Immature natural killer cell (primary cell): Measurements from ENCODE around the gene ZNF136. TPM values are rescaled to one million over a fixed set of nuclear protein-coding genes. Genes with fewer than 3 reads are reported as not detected.

Experiments
- DNase-seq, 3 donors: peaks; one replicate each; pipeline ENCODE4 v3.0.0; 2022; ENCODE audit warnings: mixed read lengths in 1 of 3
- H3K27ac Mint-ChIP-seq, 6 donors: one replicate each; pipeline ENCODE4 v1.8.0; 2020; ENCODE audit warnings: mixed read lengths in 6 of 6, mild to moderate bottlenecking in 5 of 6, inconsistent platforms in 4 of 6, moderate library complexity in 3 of 6
- H3K27me3 Mint-ChIP-seq, 3 donors: one replicate each; pipeline ENCODE4 v1.8.0; 2020 to 2021; ENCODE audit warnings: low read depth in 3 of 3, mild to moderate bottlenecking in 3 of 3, mixed read lengths in 3 of 3, moderate library complexity in 3 of 3, inconsistent platforms in 1 of 3
- H3K36me3 Mint-ChIP-seq, 3 donors: one replicate each; pipeline ENCODE4 v1.8.0; 2020; ENCODE audit warnings: mixed read lengths in 3 of 3, inconsistent platforms in 2 of 3, mild to moderate bottlenecking in 2 of 3
- H3K4me1 Mint-ChIP-seq, 2 donors: one replicate each; pipeline ENCODE4 v1.8.0; 2020; ENCODE audit warnings: inconsistent platforms in 2 of 2, mild to moderate bottlenecking in 2 of 2, mixed read lengths in 2 of 2, moderate library complexity in 1 of 2
- H3K4me3 Mint-ChIP-seq, 5 donors: one replicate each; pipeline ENCODE4 v1.8.0; 2020; ENCODE audit warnings: mild to moderate bottlenecking in 5 of 5, mixed read lengths in 5 of 5, inconsistent platforms in 3 of 5, moderate library complexity in 3 of 5
- H3K9me3 Mint-ChIP-seq, 6 donors: one replicate each; pipeline ENCODE4 v1.8.0; 2020; ENCODE audit warnings: mild to moderate bottlenecking in 6 of 6, mixed read lengths in 6 of 6, inconsistent platforms in 4 of 6, moderate library complexity in 3 of 6
- polyA plus RNA-seq, 3 donors: library from polyadenylated mRNA; unstranded; fragments of 300-500 nt; fragmentation: Illumina TruSeq; gene quantifications; one replicate each; pipeline ENCODE4 v1.2.3, GENCODE V29; 2021

ZNF136 gene
- polyA plus RNA-seq, 3 donors from 2014 or later, result 15.1 to 20.1 (median 18.6) TPM

GRCh38 chr19:12205296-12205695 is 42.4 kb downstream of the ZNF136 start:
- Mint-ChIP-seq H3K27ac (no peak overlapping the region), H3K9me3 (peaks cover 9 to 48% (median 34%) of the 10 kb centered on the region in 6 donors), H3K36me3 (peaks cover 21 to 39% (median 32%) of the 10 kb centered on the region in 3 donors), H3K4me1 (peaks cover 16 to 20% of the 10 kb centered on the region in 2 donors), H3K4me3 (no peak overlapping the region), H3K27me3 (peaks cover 0 to 2% (median 1%) of the 10 kb centered on the region in 3 donors)
- DNase-seq, result no peak

- peaks cover 0 to 1% (median 0%) of the 10 kb centered on the region in 3 donors for H3K27me3 Mint-ChIP-seq
- peaks cover 17 to 72% (median 43%) of the 10 kb centered on the region in 6 donors for H3K9me3 Mint-ChIP-seq
- H3K27ac Mint-ChIP-seq, result no peak overlapping the region
- H3K36me3 Mint-ChIP-seq, result peaks cover 26 to 51% (median 33%) of the 10 kb centered on the region in 3 donors
- DNase-seq, result no peak
- peaks cover 0 to 3% of the 10 kb centered on the region in 2 donors for H3K4me1 Mint-ChIP-seq
- H3K4me3 Mint-ChIP-seq, result no peak overlapping the region
These were observed 45.3 kb downstream of the ZNF136 start for GRCh38 chr19:12208221-12208620.

GRCh38 chr19:12217332-12217731 is 54.4 kb downstream of the ZNF136 start:
- Mint-ChIP-seq H3K27me3 (peaks cover 0 to 1% (median 0%) of the 10 kb centered on the region in 3 donors), H3K36me3 (peaks cover 28 to 49% (median 39%) of the 10 kb centered on the region in 3 donors), H3K27ac (no peak overlapping the region), H3K4me3 (peak overlapping the region in 1 of 5 donors; percentile 8), H3K4me1 (peaks cover 0 to 1% of the 10 kb centered on the region in 2 donors), H3K9me3 (peaks cover 41 to 73% (median 58%) of the 10 kb centered on the region in 6 donors)
- no peak for DNase-seq

GRCh38 chr19:12222980-12223630 is 60.2 kb downstream of the ZNF136 start:
- Mint-ChIP-seq H3K27ac (peak overlapping the region in 2 of 6 donors; percentile 26 to 43), H3K9me3 (peaks cover 7 to 17% (median 12%) of the 10 kb centered on the region in 6 donors), H3K4me1 (peaks cover 3 to 4% of the 10 kb centered on the region in 2 donors), H3K36me3 (peaks cover 14 to 24% (median 20%) of the 10 kb centered on the region in 3 donors), H3K4me3 (no peak overlapping the region), H3K27me3 (no peaks in the 10 kb centered on the region)
- no peak for DNase-seq

- Mint-ChIP-seq H3K4me3 (no peak overlapping the region), H3K27me3 (no peaks in the 10 kb centered on the region), H3K27ac (peak overlapping the region in 1 of 6 donors; percentile 73), H3K36me3 (peaks cover 10 to 22% (median 16%) of the 10 kb centered on the region in 3 donors), H3K9me3 (peaks cover 0 to 3% (median 2%) of the 10 kb centered on the region in 6 donors), H3K4me1 (peaks cover 3 to 4% of the 10 kb centered on the region in 2 donors)
- no peak for DNase-seq
These were observed 61.8 kb downstream of the ZNF136 start for GRCh38 chr19:12224676-12225075.

- no peak for DNase-seq
- peaks cover 0 to 11% (median 0%) of the 10 kb centered on the region in 6 donors for H3K9me3 Mint-ChIP-seq
- peaks cover 33 to 55% (median 50%) of the 10 kb centered on the region in 3 donors for H3K36me3 Mint-ChIP-seq
- no peaks in the 10 kb centered on the region for H3K27me3 Mint-ChIP-seq
- H3K4me3 Mint-ChIP-seq, result no peak overlapping the region
- H3K27ac Mint-ChIP-seq, result peak overlapping the region in 2 of 6 donors; percentile 13 to 61
- peaks cover 0 to 4% of the 10 kb centered on the region in 2 donors for H3K4me1 Mint-ChIP-seq
These were observed 67.1 kb downstream of the ZNF136 start for GRCh38 chr19:12229990-12230389.

GRCh38 chr19:12230751-12231733 is 68.1 kb downstream of the ZNF136 start:
- Mint-ChIP-seq H3K4me3 (no peak overlapping the region), H3K27ac (peak overlapping the region in 1 of 6 donors; percentile 39), H3K27me3 (no peaks in the 10 kb centered on the region), H3K36me3 (peaks cover 35 to 54% (median 50%) of the 10 kb centered on the region in 3 donors), H3K9me3 (peaks cover 0 to 16% (median 0%) of the 10 kb centered on the region in 6 donors), H3K4me1 (peaks cover 0 to 4% of the 10 kb centered on the region in 2 donors)
- no peak for DNase-seq

- DNase-seq, result no peak
- H3K9me3 Mint-ChIP-seq, result peaks cover 0 to 16% (median 0%) of the 10 kb centered on the region in 6 donors
- H3K4me1 Mint-ChIP-seq, result peaks cover 0 to 4% of the 10 kb centered on the region in 2 donors
- no peaks in the 10 kb centered on the region for H3K27me3 Mint-ChIP-seq
- no peak overlapping the region for H3K27ac Mint-ChIP-seq
- no peak overlapping the region for H3K4me3 Mint-ChIP-seq
- H3K36me3 Mint-ChIP-seq, result peaks cover 41 to 62% (median 53%) of the 10 kb centered on the region in 3 donors
These were observed 70.1 kb downstream of the ZNF136 start for GRCh38 chr19:12232961-12233360.

GRCh38 chr19:12237143-12237839 is 74.4 kb downstream of the ZNF136 start:
- no peak for DNase-seq
- Mint-ChIP-seq H3K9me3 (peaks cover 0 to 22% (median under 1%) of the 10 kb centered on the region in 6 donors), H3K4me1 (peaks cover 0 to 5% of the 10 kb centered on the region in 2 donors), H3K36me3 (peaks cover 36 to 57% (median 44%) of the 10 kb centered on the region in 3 donors), H3K27ac (no peak overlapping the region), H3K27me3 (no peaks in the 10 kb centered on the region), H3K4me3 (no peak overlapping the region)

Other genes with a start within 250 kb of the ZNF136 start
- 1 to 10 TPM; 1.3 to 3.0 (median 2.4) TPM for gene ZNF700, start 238.0 kb upstream of the ZNF136 start, polyA plus RNA-seq
- gene ZNF763, start 198.1 kb upstream of the ZNF136 start, polyA plus RNA-seq, result 1 to 10 TPM in 2 of 3 donors, under 1 TPM in 1; 0.91 to 5.3 (median 2.9) TPM
- 1 to 10 TPM; 4.5 to 6.5 (median 5.4) TPM for gene ZNF433, start 127.4 kb upstream of the ZNF136 start, polyA plus RNA-seq
- not detected for gene ZNF878, start 110.1 kb upstream of the ZNF136 start, polyA plus RNA-seq
- gene ZNF844, start 98.4 kb upstream of the ZNF136 start, polyA plus RNA-seq, result 1 to 10 TPM in 2 of 3 donors, under 1 TPM in 1; 0.13 to 2.8 (median 2.6) TPM
- 1 to 10 TPM; 2.2 to 4.1 (median 2.4) TPM for gene ZNF20, start 22.7 kb upstream of the ZNF136 start, polyA plus RNA-seq
- gene ZNF625, start 6.4 kb upstream of the ZNF136 start, polyA plus RNA-seq, result 1 to 10 TPM in 1 of 3 donors, under 1 TPM in 1, not detected in 1; 0.51 to 3.6 TPM
- gene ZNF44, start 131.8 kb downstream of the ZNF136 start, polyA plus RNA-seq, result 10 to 100 TPM; 18.6 to 39.5 (median 19.1) TPM
- 1 to 10 TPM; 1.0 to 5.3 (median 1.2) TPM for gene ZNF563, start 170.5 kb downstream of the ZNF136 start, polyA plus RNA-seq
- 1 to 10 TPM in 2 of 3 donors, under 1 TPM in 1; 0.46 to 2.4 (median 1.4) TPM for gene ZNF442, start 202.6 kb downstream of the ZNF136 start, polyA plus RNA-seq
- 1 to 10 TPM; 4.5 to 9.1 (median 4.7) TPM for gene ZNF799, start 238.2 kb downstream of the ZNF136 start, polyA plus RNA-seq